DMS79 (cell line): Measurements from ENCODE around the gene SLC50A1.

Source experiments
- DNase-seq: peaks from one replicate; lab custom pipeline; 2025; lab: John Stamatoyannopoulos, UW

SLC50A1 gene

GRCh38 chr1:155184835-155185782, 49.5 kb downstream of the SLC50A1 start:
- DNase-seq: no peak

GRCh38 chr1:155185783-155186066, 50.1 kb downstream of the SLC50A1 start:
- DNase-seq: no peak

GRCh38 chr1:155186067-155186793, 50.6 kb downstream of the SLC50A1 start:
- DNase-seq: peak; percentile 61

- DNase-seq: no peak
Observed at GRCh38 chr1:155186794-155187455, 51.3 kb downstream of the SLC50A1 start.

GRCh38 chr1:155187456-155187891, 51.8 kb downstream of the SLC50A1 start:
- DNase-seq: no peak

GRCh38 chr1:155188268-155188667, 52.6 kb downstream of the SLC50A1 start:
- no peak for DNase-seq
